HepG2 (cell line): ENCODE results near the gene IFT27.

Experiments
- BRF2 ChIP-seq: sonication (generic); formaldehyde crosslinking; IDR thresholded peaks from 2 replicates; pipeline ENCODE4 v1.8.1; 2022; ENCODE audit warnings: mild to moderate bottlenecking, missing genetic modification reagents
- CBX5 ChIP-seq: sonication (generic); formaldehyde crosslinking; IDR thresholded peaks from 2 replicates; pipeline ENCODE4 v1.4.0; 2020; ENCODE audit warnings: missing genetic modification reagents, borderline replicate concordance
- CEBPB ChIP-seq: IDR thresholded peaks from 2 replicates; pipeline ENCODE4 v1.6.1; 2011; ENCODE audit warnings: low read depth, low read length, improper control_type of control experiment, borderline replicate concordance
- EZH2 ChIP-seq: conservative IDR thresholded peaks from 2 replicates; pipeline ENCODE4 v1.6.1; 2012; ENCODE audit warnings: mild to moderate bottlenecking, low read depth, low read length, moderate library complexity
- JUNB ChIP-seq: sonication (generic); formaldehyde crosslinking; IDR thresholded peaks from 2 replicates; pipeline ENCODE4 v1.8.0; 2022; ENCODE audit warnings: missing genetic modification reagents, mild to moderate bottlenecking, borderline replicate concordance
- RFX5 ChIP-seq: IDR thresholded peaks from 2 replicates; pipeline ENCODE4 v1.6.1; 2011; ENCODE audit warnings: low read depth, low read length, improper control_type of control experiment
- SNAI1 ChIP-seq: sonication (generic); formaldehyde crosslinking; IDR thresholded peaks from 2 replicates; pipeline ENCODE4 v1.5.0; 2020; ENCODE audit warnings: mild to moderate bottlenecking, missing genetic modification reagents, borderline replicate concordance
- TEAD2 ChIP-seq: sonication (generic); formaldehyde crosslinking; IDR thresholded peaks from 2 replicates; pipeline ENCODE4 v1.9.0; 2021; ENCODE audit warnings: missing genetic modification reagents
- TRIM24 ChIP-seq: sonication (generic); formaldehyde crosslinking; IDR thresholded peaks from 2 replicates; pipeline ENCODE4 v1.8.0; 2022; ENCODE audit warnings: mild to moderate bottlenecking, missing genetic modification reagents
- ZNF12 ChIP-seq: sonication (generic); formaldehyde crosslinking; IDR thresholded peaks from 2 replicates; pipeline ENCODE4 v1.5.0; 2020; ENCODE audit warnings: missing genetic modification reagents
- ZNF562 ChIP-seq: sonication (generic); formaldehyde crosslinking; IDR thresholded peaks from 2 replicates; pipeline ENCODE4 v1.8.0; 2022; ENCODE audit warnings: missing genetic modification reagents, borderline replicate concordance
- ZNF768 ChIP-seq: sonication (generic); formaldehyde crosslinking; IDR thresholded peaks from 2 replicates; pipeline ENCODE4 v1.4.0; 2020; ENCODE audit warnings: missing genetic modification reagents
- TF ChIP-seq, protein P1 (sequence below): sonication (generic); formaldehyde crosslinking; IDR thresholded peaks from 2 replicates; pipeline ENCODE4 v1.5.0; 2020; ENCODE audit warnings: mild to moderate bottlenecking, missing genetic modification reagents, moderate library complexity
- TF ChIP-seq, protein P2 (sequence below): sonication (generic); formaldehyde crosslinking; IDR thresholded peaks from 2 replicates; pipeline ENCODE4 v1.9.0; 2021; ENCODE audit warnings: missing genetic modification reagents, borderline replicate concordance

GRCh38 chr22:36757668-36758211, 18.2 kb downstream of the IFT27 start:
- TF ChIP-seq RFX5: no peak
- TF ChIP-seq, protein P1, sequence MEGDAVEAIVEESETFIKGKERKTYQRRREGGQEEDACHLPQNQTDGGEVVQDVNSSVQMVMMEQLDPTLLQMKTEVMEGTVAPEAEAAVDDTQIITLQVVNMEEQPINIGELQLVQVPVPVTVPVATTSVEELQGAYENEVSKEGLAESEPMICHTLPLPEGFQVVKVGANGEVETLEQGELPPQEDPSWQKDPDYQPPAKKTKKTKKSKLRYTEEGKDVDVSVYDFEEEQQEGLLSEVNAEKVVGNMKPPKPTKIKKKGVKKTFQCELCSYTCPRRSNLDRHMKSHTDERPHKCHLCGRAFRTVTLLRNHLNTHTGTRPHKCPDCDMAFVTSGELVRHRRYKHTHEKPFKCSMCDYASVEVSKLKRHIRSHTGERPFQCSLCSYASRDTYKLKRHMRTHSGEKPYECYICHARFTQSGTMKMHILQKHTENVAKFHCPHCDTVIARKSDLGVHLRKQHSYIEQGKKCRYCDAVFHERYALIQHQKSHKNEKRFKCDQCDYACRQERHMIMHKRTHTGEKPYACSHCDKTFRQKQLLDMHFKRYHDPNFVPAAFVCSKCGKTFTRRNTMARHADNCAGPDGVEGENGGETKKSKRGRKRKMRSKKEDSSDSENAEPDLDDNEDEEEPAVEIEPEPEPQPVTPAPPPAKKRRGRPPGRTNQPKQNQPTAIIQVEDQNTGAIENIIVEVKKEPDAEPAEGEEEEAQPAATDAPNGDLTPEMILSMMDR: peak; percentile 86
- TF ChIP-seq CBX5 (CRISPR knock-in tag): no peak
- TF ChIP-seq JUNB (CRISPR knock-in tag): no peak
- no peak for TF ChIP-seq TRIM24
- no peak for TF ChIP-seq CEBPB
- no peak for TF ChIP-seq ZNF562 (CRISPR knock-in tag)
- TF ChIP-seq BRF2 (CRISPR knock-in tag): no peak
- TF ChIP-seq SNAI1 (CRISPR knock-in tag): no peak
- TF ChIP-seq ZNF768: no peak
- TF ChIP-seq ZNF12 (CRISPR knock-in tag): no peak
- TF ChIP-seq, protein P2, sequence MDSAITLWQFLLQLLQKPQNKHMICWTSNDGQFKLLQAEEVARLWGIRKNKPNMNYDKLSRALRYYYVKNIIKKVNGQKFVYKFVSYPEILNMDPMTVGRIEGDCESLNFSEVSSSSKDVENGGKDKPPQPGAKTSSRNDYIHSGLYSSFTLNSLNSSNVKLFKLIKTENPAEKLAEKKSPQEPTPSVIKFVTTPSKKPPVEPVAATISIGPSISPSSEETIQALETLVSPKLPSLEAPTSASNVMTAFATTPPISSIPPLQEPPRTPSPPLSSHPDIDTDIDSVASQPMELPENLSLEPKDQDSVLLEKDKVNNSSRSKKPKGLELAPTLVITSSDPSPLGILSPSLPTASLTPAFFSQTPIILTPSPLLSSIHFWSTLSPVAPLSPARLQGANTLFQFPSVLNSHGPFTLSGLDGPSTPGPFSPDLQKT: no peak
- TF ChIP-seq TEAD2 (CRISPR knock-in tag): no peak
- no peak for TF ChIP-seq EZH2
